SK-N-SH treated with all-trans-retinoic acid at 6 μM for 48 hours (cell line): ENCODE data around the gene UBE2Q1.

Experiments used
- ATAC-seq: fragments of 200-7000 bp; cut with Tn5 transposase; 3 replicates; pipeline ENCODE4 v1.9.1; 2020; ENCODE audit warnings: mild to moderate bottlenecking, moderate library complexity
- BACH2 ChIP-seq: fragments of 250-450 bp; sonication (Bioruptor Pico); IDR thresholded peaks from 2 replicates; pipeline ENCODE4 v1.9.0; 2021; ENCODE audit warnings: mild to moderate bottlenecking, borderline replicate concordance
- CREB5 ChIP-seq: fragments of 250-450 bp; sonication (Bioruptor Pico); IDR thresholded peaks from 2 replicates; pipeline ENCODE4 v1.5.1; 2020; ENCODE audit warnings: low read depth, mild to moderate bottlenecking, moderate library complexity
- CSDC2 ChIP-seq: fragments of 250-450 bp; sonication (Bioruptor Pico); IDR thresholded peaks from 2 replicates; pipeline ENCODE4 v1.5.0; 2020; ENCODE audit warnings: mild to moderate bottlenecking, moderate library complexity
- ESRRG ChIP-seq: fragments of 250-450 bp; sonication (Bioruptor Pico); IDR thresholded peaks from 2 replicates; pipeline ENCODE4 v1.6.1; 2021; ENCODE audit warnings: mild to moderate bottlenecking
- GLIS3 ChIP-seq: fragments of 250-450 bp; sonication (Bioruptor Pico); IDR thresholded peaks from 2 replicates; pipeline ENCODE4 v1.5.0; 2020; ENCODE audit warnings: mild to moderate bottlenecking, moderate library complexity
- ISL1 ChIP-seq: fragments of 250-450 bp; sonication (Bioruptor Pico); IDR thresholded peaks from 2 replicates; pipeline ENCODE4 v2.1.2; 2022; ENCODE audit warnings: mild to moderate bottlenecking, moderate library complexity
- OSR1 ChIP-seq: fragments of 250-450 bp; sonication (Bioruptor Pico); IDR thresholded peaks from 2 replicates; pipeline ENCODE4 v1.8.0; 2022; ENCODE audit warnings: moderate library complexity, mild to moderate bottlenecking, inconsistent platforms
- POU6F1 ChIP-seq: fragments of 250-450 bp; sonication (Bioruptor Pico); IDR thresholded peaks from 2 replicates; pipeline ENCODE4 v1.8.0; 2021; ENCODE audit warnings: low read depth, mild to moderate bottlenecking, moderate library complexity, borderline replicate concordance
- PPARA ChIP-seq: fragments of 250-450 bp; sonication (Bioruptor Pico); IDR thresholded peaks from 2 replicates; pipeline ENCODE4 v1.5.0; 2020; ENCODE audit warnings: mild to moderate bottlenecking, borderline replicate concordance
- RARB ChIP-seq: fragments of 250-450 bp; sonication (Bioruptor Pico); IDR thresholded peaks from 2 replicates; pipeline ENCODE4 v1.8.0; 2021; ENCODE audit warnings: mild to moderate bottlenecking, moderate library complexity
- SNAI2 ChIP-seq: fragments of 250-450 bp; sonication (Bioruptor Pico); IDR thresholded peaks from 2 replicates; pipeline ENCODE4 v1.5.0; 2020; ENCODE audit warnings: mild to moderate bottlenecking, moderate library complexity
- TOX ChIP-seq: fragments of 250-450 bp; sonication (Bioruptor Pico); IDR thresholded peaks from 2 replicates; pipeline ENCODE4 v1.8.0; 2021; ENCODE audit warnings: mild to moderate bottlenecking, moderate library complexity, borderline replicate concordance
- TSHZ2 ChIP-seq: fragments of 250-450 bp; sonication (Bioruptor Pico); IDR thresholded peaks from 2 replicates; pipeline ENCODE4 v1.5.0; 2020; ENCODE audit warnings: mild to moderate bottlenecking, moderate library complexity
- ZC3H10 ChIP-seq: fragments of 250-450 bp; sonication (Bioruptor Pico); IDR thresholded peaks from 2 replicates; pipeline ENCODE4 v1.5.1; 2021; ENCODE audit warnings: mild to moderate bottlenecking, moderate library complexity
- ZFP3 ChIP-seq: fragments of 250-450 bp; sonication (Bioruptor Pico); IDR thresholded peaks from 2 replicates; pipeline ENCODE4 v1.5.0; 2020; ENCODE audit warnings: mild to moderate bottlenecking, moderate library complexity
- ZFP30 ChIP-seq: fragments of 450-650 bp; formaldehyde crosslinking; IDR thresholded peaks from 2 replicates; pipeline ENCODE4 v1.5.0; 2022; ENCODE audit warnings: mild to moderate bottlenecking, moderate library complexity
- ZNF565 ChIP-seq: fragments of 450-650 bp; formaldehyde crosslinking; conservative IDR thresholded peaks from 2 replicates; pipeline ENCODE4 v1.5.0; 2020; ENCODE audit warnings: low read depth, mild to moderate bottlenecking, moderate library complexity
- ZNF70 ChIP-seq: fragments of 450-650 bp; formaldehyde crosslinking; IDR thresholded peaks from 2 replicates; pipeline ENCODE4 v1.5.0; 2020; ENCODE audit warnings: mild to moderate bottlenecking, moderate library complexity
- ZNF8 ChIP-seq: fragments of 450-650 bp; formaldehyde crosslinking; IDR thresholded peaks from 2 replicates; pipeline ENCODE4 v1.5.0; 2020; ENCODE audit warnings: mild to moderate bottlenecking, moderate library complexity
- TF ChIP-seq, protein P1 (sequence below): fragments of 250-450 bp; sonication (Bioruptor Pico); IDR thresholded peaks from 2 replicates; pipeline ENCODE4 v1.8.0; 2020; ENCODE audit warnings: mild to moderate bottlenecking, moderate library complexity, borderline replicate concordance
- TF ChIP-seq, protein P2 (sequence below): fragments of 250-450 bp; sonication (Bioruptor Pico); IDR thresholded peaks from 2 replicates; pipeline ENCODE4 v1.5.1; 2021; ENCODE audit warnings: mild to moderate bottlenecking, moderate library complexity

Gene UBE2Q1

GRCh38 chr1:154541231-154541630 is 17.2 kb downstream of the UBE2Q1 start:
- TF ChIP-seq TOX (CRISPR knock-in tag) (no peak), CSDC2 (CRISPR knock-in tag) (no peak), ESRRG (CRISPR knock-in tag) (no peak)
- TF ChIP-seq, all 23 proteins: peak for 0
- no peak for ATAC-seq

GRCh38 chr1:154539486-154540483 is 18.7 kb downstream of the UBE2Q1 start:
- ATAC-seq = no peak
- TF ChIP-seq OSR1 (CRISPR knock-in tag) (no peak), ISL1 (CRISPR knock-in tag) (no peak), POU6F1 (CRISPR knock-in tag) (no peak), RARB (CRISPR knock-in tag) (no peak), ZNF70 (CRISPR knock-in tag) (no peak), TSHZ2 (CRISPR knock-in tag) (no peak), CREB5 (no peak), ZFP30 (CRISPR knock-in tag) (no peak), ZC3H10 (CRISPR knock-in tag) (no peak), BACH2 (no peak), ZNF8 (no peak), SNAI2 (CRISPR knock-in tag) (no peak)
- TF ChIP-seq, protein P1, sequence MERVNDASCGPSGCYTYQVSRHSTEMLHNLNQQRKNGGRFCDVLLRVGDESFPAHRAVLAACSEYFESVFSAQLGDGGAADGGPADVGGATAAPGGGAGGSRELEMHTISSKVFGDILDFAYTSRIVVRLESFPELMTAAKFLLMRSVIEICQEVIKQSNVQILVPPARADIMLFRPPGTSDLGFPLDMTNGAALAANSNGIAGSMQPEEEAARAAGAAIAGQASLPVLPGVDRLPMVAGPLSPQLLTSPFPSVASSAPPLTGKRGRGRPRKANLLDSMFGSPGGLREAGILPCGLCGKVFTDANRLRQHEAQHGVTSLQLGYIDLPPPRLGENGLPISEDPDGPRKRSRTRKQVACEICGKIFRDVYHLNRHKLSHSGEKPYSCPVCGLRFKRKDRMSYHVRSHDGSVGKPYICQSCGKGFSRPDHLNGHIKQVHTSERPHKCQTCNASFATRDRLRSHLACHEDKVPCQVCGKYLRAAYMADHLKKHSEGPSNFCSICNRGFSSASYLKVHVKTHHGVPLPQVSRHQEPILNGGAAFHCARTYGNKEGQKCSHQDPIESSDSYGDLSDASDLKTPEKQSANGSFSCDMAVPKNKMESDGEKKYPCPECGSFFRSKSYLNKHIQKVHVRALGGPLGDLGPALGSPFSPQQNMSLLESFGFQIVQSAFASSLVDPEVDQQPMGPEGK (CRISPR knock-in tag) = no peak
- TF ChIP-seq, protein P2, sequence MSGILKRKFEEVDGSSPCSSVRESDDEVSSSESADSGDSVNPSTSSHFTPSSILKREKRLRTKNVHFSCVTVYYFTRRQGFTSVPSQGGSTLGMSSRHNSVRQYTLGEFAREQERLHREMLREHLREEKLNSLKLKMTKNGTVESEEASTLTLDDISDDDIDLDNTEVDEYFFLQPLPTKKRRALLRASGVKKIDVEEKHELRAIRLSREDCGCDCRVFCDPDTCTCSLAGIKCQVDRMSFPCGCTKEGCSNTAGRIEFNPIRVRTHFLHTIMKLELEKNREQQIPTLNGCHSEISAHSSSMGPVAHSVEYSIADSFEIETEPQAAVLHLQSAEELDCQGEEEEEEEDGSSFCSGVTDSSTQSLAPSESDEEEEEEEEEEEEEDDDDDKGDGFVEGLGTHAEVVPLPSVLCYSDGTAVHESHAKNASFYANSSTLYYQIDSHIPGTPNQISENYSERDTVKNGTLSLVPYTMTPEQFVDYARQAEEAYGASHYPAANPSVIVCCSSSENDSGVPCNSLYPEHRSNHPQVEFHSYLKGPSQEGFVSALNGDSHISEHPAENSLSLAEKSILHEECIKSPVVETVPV = no peak

GRCh38 chr1:154536570-154536969 is 21.9 kb downstream of the UBE2Q1 start:
- no peak for ATAC-seq
- TF ChIP-seq ZNF565 (CRISPR knock-in tag) (no peak), ISL1 (CRISPR knock-in tag) (no peak), POU6F1 (CRISPR knock-in tag) (no peak), ZC3H10 (CRISPR knock-in tag) (no peak), BACH2 (no peak), PPARA (CRISPR knock-in tag) (no peak), SNAI2 (CRISPR knock-in tag) (no peak), TOX (CRISPR knock-in tag) (no peak), ZFP3 (CRISPR knock-in tag) (no peak), GLIS3 (no peak), TSHZ2 (CRISPR knock-in tag) (no peak)
- TF ChIP-seq, protein P1 (CRISPR knock-in tag) = no peak
